ENCODE data around the gene POLR2I. TPM values are rescaled to one million over a fixed set of nuclear protein-coding genes. Genes with fewer than 3 reads are reported as not detected.

Gene POLR2I
- total RNA-seq, 1 donor from 2014 or later = 71.6 TPM

Other genes with a start within 250 kb of the POLR2I start
- gene APLP1, start 246.3 kb downstream of the POLR2I start, total RNA-seq = 10.4 and 30.5 TPM in 2 replicates
- 1.2 and 2.2 TPM in 2 replicates for gene NFKBID, start 214.3 kb downstream of the POLR2I start, total RNA-seq
- gene HCST, start 212.3 kb downstream of the POLR2I start, total RNA-seq = not detected in 2 replicates
- not detected in 2 replicates for gene TYROBP, start 206.6 kb downstream of the POLR2I start, total RNA-seq
- gene LRFN3, start 178.5 kb downstream of the POLR2I start, total RNA-seq = 5.3 and 8.3 TPM in 2 replicates
- 30.2 and 48.0 TPM in 2 replicates for gene SDHAF1, start 119.7 kb downstream of the POLR2I start, total RNA-seq
- gene SYNE4, start 106.1 kb downstream of the POLR2I start, total RNA-seq = not detected in 2 replicates
- gene ALKBH6, start 100.7 kb downstream of the POLR2I start, total RNA-seq = 18.2 and 33.9 TPM in 2 replicates
- gene CLIP3, start 82.0 kb downstream of the POLR2I start, total RNA-seq = 4.9 and 7.6 TPM in 2 replicates
- 14.4 and 16.0 TPM in 2 replicates for gene THAP8, start 60.6 kb downstream of the POLR2I start, total RNA-seq
- gene WDR62, start 60.0 kb downstream of the POLR2I start, total RNA-seq = 1.6 and 5.3 TPM in 2 replicates
- not detected in 2 replicates for gene OVOL3, start 3.7 kb downstream of the POLR2I start, total RNA-seq
- gene TBCB, start 593 bp upstream of the POLR2I start, total RNA-seq = 168 and 196 TPM in 2 replicates
- gene CAPNS1, start 25.2 kb upstream of the POLR2I start, total RNA-seq = 375 and 398 TPM in 2 replicates
- not detected in 2 replicates for gene COX7A1, start 37.6 kb upstream of the POLR2I start, total RNA-seq
- gene ZNF565, start 99.8 kb upstream of the POLR2I start, total RNA-seq = 3.5 and 4.9 TPM in 2 replicates
- gene ZNF146, start 100.2 kb upstream of the POLR2I start, total RNA-seq = 133 and 134 TPM in 2 replicates

All from myocyte (in vitro differentiated cells).